A673 (cell line): ENCODE data around the gene CCDC183. TPM values are rescaled to one million over a fixed set of nuclear protein-coding genes. Genes with fewer than 3 reads are reported as not detected.
A peak's percentile ranks its signal among the peaks of the same experiment; 100 is the strongest.

Experiments
- BruUV-seq: library from RNA; stranded (reverse); fragments of 400-500 nt; replicated peaks from 2 replicates; lab custom pipeline; 2021; lab: Mats Ljungman, UMichigan
- CTCF ChIA-PET: fragments of 300-600 bp; sonication (Branson Sonifier 250); formaldehyde crosslinking; loops from one replicate; lab custom pipeline; 2022; ENCODE audit warnings: antibody characterized with exemption; lab: Charles Lee
- POLR2A ChIA-PET: fragments of 300-600 bp; sonication (Branson Sonifier 250); formaldehyde crosslinking; loops from one replicate; lab custom pipeline; 2022; ENCODE audit warnings: antibody characterized with exemption; ENCODE audit not compliant: low non-redundant PET; lab: Charles Lee
- DNase-seq: peaks from one replicate; pipeline ENCODE4 v3.0.0-alpha.2; 2015; ENCODE audit warnings: low spot score
- H3K27ac ChIP-seq: fragments of 200-600 bp; sonication (generic); 2 replicates; pipeline ENCODE4 v1.5.1; 2016; ENCODE audit warnings: mixed run types, low read depth, mild to moderate bottlenecking, mixed read lengths, antibody characterized with exemption, low read length; ENCODE audit not compliant: poor library complexity, severe bottlenecking
- H3K27me3 ChIP-seq: fragments of 200-600 bp; sonication (generic); replicated peaks from 2 replicates; pipeline ENCODE4 v1.6.1; 2017; ENCODE audit warnings: mixed run types, low read depth, mild to moderate bottlenecking, mixed read lengths, antibody characterized with exemption, low read length; ENCODE audit not compliant: insufficient read depth, poor library complexity
- H3K36me3 ChIP-seq: fragments of 200-600 bp; sonication (generic); 2 replicates; pipeline ENCODE4 v1.6.1; 2016; ENCODE audit warnings: mixed run types, mild to moderate bottlenecking, mixed read lengths, antibody characterized with exemption, low read length; ENCODE audit not compliant: insufficient read depth, poor library complexity, severe bottlenecking
- H3K4me1 ChIP-seq: fragments of 200-600 bp; sonication (generic); 2 replicates; pipeline ENCODE4 v1.6.1; 2017; ENCODE audit warnings: mixed run types, mild to moderate bottlenecking, mixed read lengths, antibody characterized with exemption, low read length; ENCODE audit not compliant: insufficient read depth, poor library complexity, severe bottlenecking
- H3K4me3 ChIP-seq: fragments of 200-600 bp; sonication (generic); 2 replicates; pipeline ENCODE4 v1.5.1; 2016; ENCODE audit warnings: low read depth, mixed run types, mild to moderate bottlenecking, mixed read lengths, low read length; ENCODE audit not compliant: poor library complexity, severe bottlenecking
- H3K9me3 ChIP-seq: fragments of 200-600 bp; sonication (generic); 2 replicates; pipeline ENCODE4 v1.6.1; 2016; ENCODE audit warnings: mixed run types, low read depth, mild to moderate bottlenecking, mixed read lengths, antibody characterized with exemption, low read length; ENCODE audit not compliant: poor library complexity, severe bottlenecking
- CTCF ChIP-seq: fragments of 300-800, 200-600 bp; sonication (generic); conservative IDR thresholded peaks from 2 replicates; pipeline ENCODE4 v1.5.1; 2017; ENCODE audit warnings: low read depth, mild to moderate bottlenecking, antibody characterized with exemption, low read length, moderate library complexity, mixed read lengths
- EZH2 ChIP-seq: fragments of 200-600 bp; sonication (generic); IDR thresholded peaks from 2 replicates; pipeline ENCODE4 v1.6.1; 2017; ENCODE audit warnings: borderline replicate concordance, low read depth, mild to moderate bottlenecking, mixed read lengths, antibody characterized with exemption, low read length; ENCODE audit not compliant: poor library complexity, severe bottlenecking
- intact Hi-C: fragments of 100-400 bp; cut with micrococcal nuclease; formaldehyde crosslinking; loops from one replicate; pipeline ENCODE4 v1.10.0; 2022; ENCODE audit not compliant: unreplicated experiment
- total RNA-seq: library from RNA; stranded (reverse); gene quantifications from 2 replicates; pipeline ENCODE4 v1.2.3, GENCODE V29; 2021

The CCDC183 gene
- total RNA-seq, 1 experiment from 2014 or later, result not detected

- DNase-seq, result no peak
- peaks cover 10% of the 10 kb centered on the region for H3K36me3 ChIP-seq
- H3K27ac ChIP-seq, result no peak overlapping the region
- POLR2A ChIA-PET, result no interaction called here
- no TSS peak for BruUV-seq
- H3K27me3 ChIP-seq, result no peaks in the 10 kb centered on the region
- H3K4me1 ChIP-seq, result peaks cover 29% of the 10 kb centered on the region
- CTCF ChIA-PET, result no interaction called here
- H3K9me3 ChIP-seq, result no peaks in the 10 kb centered on the region
- no peak overlapping the region for H3K4me3 ChIP-seq
- no peak for TF ChIP-seq EZH2
- TF ChIP-seq CTCF, result no peak
- intact Hi-C loops, result no loop called here
Measured at GRCh38 chr9:136806067-136806466, 9.9 kb downstream of the CCDC183 start.

GRCh38 chr9:136806631-136807201 lies 10.6 kb downstream of the CCDC183 start:
- H3K36me3 ChIP-seq, result peaks cover 15% of the 10 kb centered on the region
- no TSS peak for BruUV-seq
- no peaks in the 10 kb centered on the region for H3K27me3 ChIP-seq
- POLR2A ChIA-PET, result no interaction called here
- CTCF ChIA-PET, result no interaction called here
- peaks cover 26% of the 10 kb centered on the region for H3K4me1 ChIP-seq
- no peaks in the 10 kb centered on the region for H3K9me3 ChIP-seq
- TF ChIP-seq CTCF, result no peak
- no peak for TF ChIP-seq EZH2
- intact Hi-C loops, result no loop called here
- H3K4me3 ChIP-seq, result peak overlapping the region; percentile 98
- H3K27ac ChIP-seq, result peak overlapping the region; percentile 93
- DNase-seq, result no peak

DNA sequence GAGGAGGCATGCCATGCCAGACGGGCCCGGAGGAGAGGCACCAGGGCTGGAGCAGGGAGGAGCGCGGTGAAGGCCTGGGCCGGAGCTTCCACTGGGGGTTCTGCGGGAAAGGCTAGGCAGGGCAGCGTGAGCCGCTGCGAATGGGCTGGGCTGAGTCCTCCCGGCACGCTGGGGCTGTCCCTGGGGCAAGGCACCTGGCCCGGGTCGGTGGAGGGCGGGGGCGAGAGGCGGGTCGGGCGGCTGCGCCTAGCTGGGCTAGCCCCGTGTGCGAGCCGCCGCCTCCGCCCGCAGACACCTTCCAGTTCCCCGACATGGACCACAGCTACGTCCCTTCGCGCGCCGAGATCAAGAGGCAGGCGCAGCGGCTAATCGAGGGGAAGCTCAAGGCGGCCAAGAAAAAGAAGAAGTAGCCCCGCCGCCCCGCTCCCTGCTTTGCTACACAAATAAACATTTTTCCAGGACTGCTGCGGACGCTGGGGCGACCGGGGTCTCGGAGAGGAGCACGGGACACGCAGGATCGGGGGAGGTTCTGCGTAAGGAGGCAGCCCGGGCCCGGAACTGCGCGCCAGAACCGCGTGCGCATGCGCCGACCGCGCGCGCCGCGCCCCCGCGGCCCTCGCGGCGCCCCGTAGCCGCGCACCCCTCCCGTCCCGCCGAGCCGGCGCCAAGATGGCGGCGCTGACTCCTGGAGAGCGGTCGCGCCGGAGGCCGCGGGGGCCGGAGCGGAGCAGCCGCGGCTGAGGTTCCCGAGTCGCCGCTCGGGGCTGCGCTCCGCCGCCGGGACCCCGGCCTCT lies 11.3 kb downstream of the CCDC183 start, which contains the start of gene RABL6:
TSS of gene RABL6 (plus strand) at position 668 of the 794 bp plus-strand sequence. CDS start 249 bp downstream, outside the sequence.
- peak within 1 kb of the TSS; percentile 98 for H3K4me3 ChIP-seq
- no peak for TF ChIP-seq CTCF
- peaks cover 26% of the 10 kb centered on the region for H3K4me1 ChIP-seq
- intact Hi-C loops, result no loop called here
- no peaks in the 10 kb centered on the region for H3K9me3 ChIP-seq
- H3K27me3 ChIP-seq, result no peaks in the 10 kb centered on the region
- peak; percentile 88 for DNase-seq
- BruUV-seq, result TSS peak; percentile 66
- CTCF ChIA-PET, result interaction anchor here (0.6 kb wide), 1 partner anchor 39 kb away, joined by 5 read pairs; no protein-coding TSS in a partner anchor
- peaks cover 23% of the 10 kb centered on the region for H3K36me3 ChIP-seq
- POLR2A ChIA-PET, result no interaction called here
- peak within 1 kb of the TSS; percentile 93 for H3K27ac ChIP-seq
